Measurements from ENCODE around the gene F8. TPM values are rescaled to one million over a fixed set of nuclear protein-coding genes. Genes with fewer than 3 reads are reported as not detected.

Gene F8
- total RNA-seq, 2 experiments from 2014 or later = 4.1 to 4.2 TPM

Small RNAs within 50 kb of the gene (microRNA-seq; reads per million reads assigned to microRNA genes)
- gene MIR1184-1 = not detected

Other genes starting within 250 kb of the F8 start
- 10 to 100 TPM; 69.4 to 72.6 TPM for gene MPP1, start 217.2 kb downstream of the F8 start, total RNA-seq
- not detected for gene SMIM9, start 188.1 kb downstream of the F8 start, total RNA-seq
- 10 to 100 TPM; 51.0 to 54.4 TPM for gene F8A1, start 136.4 kb downstream of the F8 start, total RNA-seq
- 10 to 100 TPM; 49.3 to 51.7 TPM for gene FUNDC2, start 4.1 kb upstream of the F8 start, total RNA-seq
- 1 to 10 TPM; 4.1 to 5.6 TPM for gene CMC4, start 48.4 kb upstream of the F8 start, total RNA-seq
- gene MTCP1, start 48.4 kb upstream of the F8 start, total RNA-seq = 10 to 100 TPM; 20.2 to 21.4 TPM
- gene BRCC3, start 48.8 kb upstream of the F8 start, total RNA-seq = 10 to 100 TPM; 32.8 to 33.5 TPM
- 10 to 100 TPM; 64.2 to 65.1 TPM for gene VBP1, start 193.7 kb upstream of the F8 start, total RNA-seq
- 1 to 10 TPM; 7.2 to 7.5 TPM for gene RAB39B, start 241.8 kb upstream of the F8 start, total RNA-seq